HepG2 (cell line): ENCODE results near the gene PJA2. TPM values are rescaled to one million over a fixed set of nuclear protein-coding genes. Genes with fewer than 3 reads are reported as not detected.

Experiments used
- FOSL1 ChIP-seq: sonication (generic); formaldehyde crosslinking; IDR thresholded peaks from 2 replicates; pipeline ENCODE4 v1.9.0; 2021; ENCODE audit warnings: missing genetic modification reagents, borderline replicate concordance
- FOSL2 ChIP-seq: sonication (generic); formaldehyde crosslinking; IDR thresholded peaks from 2 replicates; pipeline ENCODE4 v1.4.0; 2020; ENCODE audit warnings: missing genetic modification reagents
- FOXK2 ChIP-seq: fragments of 450-650 bp; IDR thresholded peaks from 2 replicates; pipeline ENCODE4 v1.6.1; 2016
- FUBP1 ChIP-seq: sonication (generic); formaldehyde crosslinking; IDR thresholded peaks from 2 replicates; pipeline ENCODE4 v1.5.1; 2020; ENCODE audit warnings: missing genetic modification reagents, mild to moderate bottlenecking, borderline replicate concordance
- GMEB1 ChIP-seq: sonication (generic); formaldehyde crosslinking; IDR thresholded peaks from 2 replicates; pipeline ENCODE4 v1.5.1; 2020; ENCODE audit warnings: missing genetic modification reagents, mild to moderate bottlenecking, borderline replicate concordance
- IKZF4 ChIP-seq: sonication (generic); formaldehyde crosslinking; IDR thresholded peaks from 2 replicates; pipeline ENCODE4 v1.5.1; 2020; ENCODE audit warnings: borderline replicate concordance, mild to moderate bottlenecking, low read depth, missing genetic modification reagents; ENCODE audit errors: not compliant biosample characterization
- MLX ChIP-seq: IDR thresholded peaks from 2 replicates; pipeline ENCODE4 v1.6.1; 2016
- MLXIP ChIP-seq: sonication (generic); formaldehyde crosslinking; IDR thresholded peaks from 2 replicates; pipeline ENCODE4 v1.9.0; 2021; ENCODE audit warnings: missing genetic modification reagents, borderline replicate concordance
- SNAPC5 ChIP-seq: sonication (generic); formaldehyde crosslinking; IDR thresholded peaks from 2 replicates; pipeline ENCODE4 v1.8.1; 2023; ENCODE audit warnings: mild to moderate bottlenecking, missing genetic modification reagents, borderline replicate concordance
- TEF ChIP-seq: sonication (generic); formaldehyde crosslinking; IDR thresholded peaks from 2 replicates; pipeline ENCODE4 v1.5.0; 2020; ENCODE audit warnings: missing genetic modification reagents
- TOE1 ChIP-seq: sonication (generic); formaldehyde crosslinking; IDR thresholded peaks from 2 replicates; pipeline ENCODE4 v1.4.0; 2020; ENCODE audit warnings: mild to moderate bottlenecking, missing genetic modification reagents
- ZGPAT ChIP-seq: IDR thresholded peaks from 2 replicates; pipeline ENCODE4 v1.6.1; 2016; ENCODE audit warnings: mild to moderate bottlenecking
- ZNF160 ChIP-seq: sonication (generic); formaldehyde crosslinking; IDR thresholded peaks from 2 replicates; pipeline ENCODE4 v1.8.0; 2022; ENCODE audit warnings: mild to moderate bottlenecking, inconsistent platforms, missing genetic modification reagents
- ZNF30 ChIP-seq: sonication (generic); formaldehyde crosslinking; IDR thresholded peaks from 2 replicates; pipeline ENCODE4 v1.5.0; 2020; ENCODE audit warnings: mild to moderate bottlenecking, missing genetic modification reagents
- ZNF556 ChIP-seq: sonication (generic); formaldehyde crosslinking; IDR thresholded peaks from 2 replicates; pipeline ENCODE4 v1.4.0; 2020; ENCODE audit warnings: mild to moderate bottlenecking, missing genetic modification reagents, borderline replicate concordance
- ZUFSP ChIP-seq: sonication (generic); formaldehyde crosslinking; IDR thresholded peaks from 2 replicates; pipeline ENCODE4 v1.9.0; 2021; ENCODE audit warnings: missing genetic modification reagents, mild to moderate bottlenecking, borderline replicate concordance
- polyA plus RNA-seq, 8 experiments: library from polyadenylated mRNA; depleted of rRNA in 3 of 8; stranded (reverse) in 7 of 8; unstranded in 1 of 8; fragments of >200 nt; fragmentation: Illumina TruSeq in 4 of 8; extraction: Trizol in 4 of 8; gene quantifications; 2 replicates each; pipeline versions ENCODE4 v1.2.1 to v1.2.3, GENCODE V29; 2011 to 2016; ENCODE audit warnings: low read depth in 4 of 8, missing spikeins in 1 of 8, mixed read lengths in 1 of 8; ENCODE audit not compliant: insufficient read depth in 1 of 8
- total RNA-seq, 5 experiments: library from RNA; depleted of rRNA; stranded (reverse); fragments of >200 nt; fragmentation: Illumina TruSeq; extraction: Trizol; gene quantifications; 2 replicates each; pipeline ENCODE4 v1.2.3, GENCODE V29; 2016; ENCODE audit warnings: low read depth in 1 of 5

PJA2 gene
- total and polyA plus RNA-seq, 2 of the 13 experiments (the other 11 are each of a cell fraction or from before 2014, with no cell fraction given) = 39.4 to 41.4 TPM

- TF ChIP-seq FUBP1 (CRISPR knock-in tag) (no peak), MLXIP (CRISPR knock-in tag) (no peak), ZUFSP (CRISPR knock-in tag) (no peak), GMEB1 (CRISPR knock-in tag) (peak; percentile 68), SNAPC5 (CRISPR knock-in tag) (no peak), FOSL2 (CRISPR knock-in tag) (no peak), ZNF556 (CRISPR knock-in tag) (no peak), ZGPAT (peak; percentile 52), TOE1 (CRISPR knock-in tag) (no peak), FOXK2 (no peak), TEF (CRISPR knock-in tag) (no peak), FOSL1 (no peak), MLX (CRISPR knock-in tag) (no peak), ZNF30 (CRISPR knock-in tag) (no peak), ZNF160 (CRISPR knock-in tag) (0 out of 2 replicates have a peak, but pooled peaks have one; percentile 8), IKZF4 (CRISPR knock-in tag) (no peak)
Measured at GRCh38 chr5:109409844-109410388, at the start of gene PJA2 (continued).
